Measurements from ENCODE around the gene NRXN3.
A peak's percentile ranks its signal among the peaks of the same experiment; 100 is the strongest.

NRXN3 gene

GRCh38 chr14:78152201-78153063, 17.7 kb upstream of the NRXN3 start:
- TF ChIP-seq CTCF (conservative IDR thresholded peaks at IDR 0.05; ENCODE audit: low read depth, low read length): no peak
- DNase-seq (ENCODE audit: low read depth): no peak
- H3K4me3 ChIP-seq (ENCODE audit: low read length): no peak overlapping the region

GRCh38 chr14:78153064-78153341, 17.2 kb upstream of the NRXN3 start:
- H3K4me3 ChIP-seq (ENCODE audit: low read length): no peak overlapping the region
- no peak for TF ChIP-seq CTCF (conservative IDR thresholded peaks at IDR 0.05; ENCODE audit: low read depth, low read length)
- peak; percentile 11 for DNase-seq (ENCODE audit: low read depth)

- H3K4me3 ChIP-seq (ENCODE audit: low read length): no peak overlapping the region
- TF ChIP-seq CTCF (conservative IDR thresholded peaks at IDR 0.05; ENCODE audit: low read depth, low read length): no peak
- DNase-seq (ENCODE audit: low read depth): no peak
Observed at GRCh38 chr14:78154827-78155226, 15.3 kb upstream of the NRXN3 start.

- no peak for DNase-seq (ENCODE audit: low read depth)
- no peak overlapping the region for H3K4me3 ChIP-seq (ENCODE audit: low read length)
Observed at GRCh38 chr14:78156196-78156595, 14.0 kb upstream of the NRXN3 start.

GRCh38 chr14:78157494-78158437, 12.4 kb upstream of the NRXN3 start:
- no peak for TF ChIP-seq CTCF (conservative IDR thresholded peaks at IDR 0.05; ENCODE audit: low read depth, low read length)
- H3K4me3 ChIP-seq (ENCODE audit: low read length): no peak overlapping the region
- DNase-seq (ENCODE audit: low read depth): no peak

More at GRCh38 chr14:78156196-78156595, 14.0 kb upstream of the NRXN3 start:
- no peak for TF ChIP-seq CTCF (conservative IDR thresholded peaks at IDR 0.05; ENCODE audit: low read depth, low read length)

- no peak overlapping the region for H3K4me3 ChIP-seq (ENCODE audit: low read length)
- no peak for TF ChIP-seq CTCF (conservative IDR thresholded peaks at IDR 0.05; ENCODE audit: low read depth, low read length)
- DNase-seq (ENCODE audit: low read depth): no peak
Observed at GRCh38 chr14:78162202-78162601, 8.0 kb upstream of the NRXN3 start.
